Dermis microvascular lymphatic vessel endothelial cell (primary cell): Measurements from ENCODE around the gene INO80. TPM values are rescaled to one million over a fixed set of nuclear protein-coding genes. Genes with fewer than 3 reads are reported as not detected.
A peak's percentile ranks its signal among the peaks of the same experiment; 100 is the strongest.
"Not testable (repeated sequence)": the region's sequence is repeated elsewhere in the genome, so short reads cannot be mapped to it uniquely, and the experiment has no call there.

ENCODE experiments used
- DNase-seq, 2 donors: peaks; one replicate each; pipeline versions ENCODE4 v3.0.0 to v3.0.0-alpha.2; 2010; ENCODE audit warnings: low read depth in 2 of 2
- total RNA-seq: library from RNA; depleted of rRNA; stranded (reverse); fragments of >200 nt; gene quantifications from 2 replicates; pipeline ENCODE4 v1.2.1, GENCODE V29; 2014

INO80 gene
- total RNA-seq, 1 donor from 2014 or later: 16.8 TPM

GRCh38 chr15:40964006-40964405, 152.1 kb downstream of the INO80 start:
- no peak for DNase-seq

GRCh38 chr15:40963201-40963600, 152.9 kb downstream of the INO80 start:
- DNase-seq: no peak

DNA sequence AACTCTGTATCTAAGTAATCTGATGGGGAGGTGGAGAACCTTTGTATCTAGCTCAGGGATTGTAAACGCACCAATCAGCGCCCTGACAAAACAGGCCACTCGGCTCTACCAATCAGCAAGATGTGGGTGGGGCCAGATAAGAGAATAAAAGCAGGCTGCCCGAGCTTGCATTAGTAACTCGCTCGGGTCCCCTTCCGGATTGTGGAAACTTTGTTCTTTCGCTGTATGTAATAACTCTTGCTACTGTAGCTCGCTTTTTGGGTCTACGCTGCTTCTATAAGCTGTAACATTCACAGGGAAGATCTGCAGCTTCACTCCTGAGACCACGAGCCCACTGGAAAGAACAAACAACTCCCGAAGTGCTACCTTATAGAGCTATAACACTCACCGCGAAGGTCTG, 153.8 kb downstream of the INO80 start:
- not testable (repeated sequence) for DNase-seq

DNA sequence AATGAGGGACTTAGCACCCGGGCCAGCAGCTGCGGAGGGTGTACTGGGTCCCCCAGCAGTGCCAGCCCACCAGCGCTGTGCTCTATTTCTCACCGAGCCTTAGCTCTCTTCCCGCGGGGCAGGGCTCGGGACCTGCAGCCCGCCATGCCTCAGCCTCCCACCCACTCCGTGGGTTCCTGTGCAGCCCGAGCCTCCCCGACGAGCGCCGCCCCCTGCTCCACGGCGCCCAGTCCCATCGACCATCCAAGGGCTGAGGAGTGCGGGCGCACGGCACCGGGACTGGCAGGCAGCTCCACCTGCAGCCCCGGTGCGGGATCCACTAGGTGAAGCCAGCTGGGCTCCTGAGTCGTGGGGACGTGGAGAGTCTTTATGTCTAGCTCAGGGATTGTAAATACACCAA, 154.3 kb downstream of the INO80 start:
- DNase-seq: not testable (repeated sequence)

DNA sequence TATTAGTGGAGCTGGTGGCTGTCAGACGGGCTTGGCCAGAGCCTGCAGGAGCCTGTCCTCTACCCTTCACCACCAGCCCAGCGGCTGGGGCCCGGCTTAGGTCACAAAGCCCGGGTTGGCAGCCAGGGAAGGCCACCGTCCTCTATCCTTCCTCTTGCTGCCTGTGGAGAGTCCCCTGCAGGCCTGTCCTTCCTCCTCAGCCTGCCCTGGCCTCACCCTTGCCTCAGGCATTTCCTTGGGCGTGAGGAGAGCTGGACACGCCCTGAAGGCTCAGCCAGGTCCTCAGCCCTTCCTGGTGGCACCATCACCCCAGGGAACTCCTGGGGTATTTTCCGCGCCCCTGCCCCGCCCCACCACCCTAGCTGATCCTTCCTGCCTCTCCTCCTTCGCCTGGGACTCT, 155.2 kb downstream of the INO80 start:
- DNase-seq: no peak

DNA sequence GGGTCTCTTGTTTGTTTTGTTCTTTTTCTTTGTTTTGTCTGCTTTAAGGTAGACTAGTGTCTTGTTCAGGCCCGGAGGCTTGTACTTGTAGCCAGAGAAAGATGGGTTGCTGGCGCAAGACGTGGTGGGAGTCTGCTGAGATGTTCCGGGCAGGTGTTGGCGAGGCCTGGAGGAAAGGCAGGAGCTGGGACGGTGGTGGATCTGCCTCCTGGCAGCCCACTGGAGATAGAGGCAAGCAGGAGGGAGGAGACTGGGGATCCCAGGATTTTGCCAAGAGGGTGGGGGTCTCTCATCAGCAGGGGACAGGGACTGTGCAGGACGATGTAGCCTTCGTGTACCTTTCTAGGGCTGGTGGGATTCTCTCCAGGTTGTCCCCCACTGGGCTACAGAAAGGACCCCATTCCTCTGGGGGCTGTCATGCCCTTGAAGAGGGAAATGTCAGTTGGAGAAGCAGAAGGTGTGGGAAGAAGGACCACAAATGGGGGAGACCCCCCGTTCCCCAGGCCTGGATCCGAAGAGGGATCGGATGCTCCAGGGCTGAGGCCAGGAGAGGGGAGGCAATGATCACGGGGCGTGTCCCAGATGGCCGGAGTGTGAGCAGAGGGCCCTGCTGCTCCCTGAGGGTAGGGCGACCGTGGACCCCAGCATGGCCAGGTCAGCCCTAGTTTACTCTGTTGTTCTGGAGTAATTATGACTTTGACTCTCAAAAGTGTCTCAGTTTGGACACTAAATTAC, 155.8 kb downstream of the INO80 start:
- no peak for DNase-seq

- DNase-seq: no peak
Measured at GRCh38 chr15:40959331-40960141, 156.5 kb downstream of the INO80 start.

GRCh38 chr15:40958723-40959122, 157.4 kb downstream of the INO80 start:
- no peak for DNase-seq

DNA sequence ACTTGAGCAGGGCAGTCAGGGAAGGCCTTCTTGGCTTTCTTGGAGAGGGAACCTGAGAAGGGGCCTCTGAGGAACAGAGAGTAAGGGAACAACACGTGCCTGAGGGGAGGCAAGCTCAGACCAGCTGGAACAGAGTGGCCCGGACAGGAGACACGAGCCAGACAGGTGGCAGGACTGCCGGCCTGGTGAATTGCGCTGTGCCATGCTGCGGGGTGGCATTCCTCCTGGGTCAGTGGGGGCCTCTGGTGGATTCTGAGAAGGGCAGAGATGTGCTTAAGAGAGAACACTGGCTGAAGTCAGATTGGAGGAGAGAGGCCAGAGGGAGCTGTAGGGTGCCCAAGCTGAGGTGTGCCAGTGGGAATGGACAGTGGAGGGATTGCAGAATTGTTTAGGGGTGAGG, 157.9 kb downstream of the INO80 start:
- DNase-seq: no peak

DNA sequence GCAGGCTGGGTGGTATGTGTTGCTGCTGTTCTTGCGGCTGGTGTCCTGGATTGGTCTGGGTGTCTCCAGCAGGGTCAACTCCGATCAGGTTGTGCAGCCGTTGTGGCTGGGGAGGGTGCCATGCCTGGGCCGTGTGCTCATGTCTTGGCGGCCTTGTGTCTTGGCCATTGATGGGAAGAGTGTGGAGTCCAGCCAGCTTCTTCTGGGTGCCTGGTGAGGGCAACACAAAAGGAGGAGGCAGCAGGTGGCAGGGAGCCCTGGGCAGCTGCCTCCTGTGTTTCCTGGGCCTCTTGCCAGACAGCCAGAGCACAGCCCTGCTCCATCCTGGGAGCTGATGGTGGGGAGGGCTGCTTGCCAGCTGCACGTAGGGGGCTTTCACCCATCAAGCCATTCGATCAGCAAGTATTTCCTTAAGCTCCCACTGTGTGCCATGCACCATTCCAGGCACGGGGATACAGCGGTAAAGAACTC, 158.5 kb downstream of the INO80 start:
- DNase-seq: no peak

DNA sequence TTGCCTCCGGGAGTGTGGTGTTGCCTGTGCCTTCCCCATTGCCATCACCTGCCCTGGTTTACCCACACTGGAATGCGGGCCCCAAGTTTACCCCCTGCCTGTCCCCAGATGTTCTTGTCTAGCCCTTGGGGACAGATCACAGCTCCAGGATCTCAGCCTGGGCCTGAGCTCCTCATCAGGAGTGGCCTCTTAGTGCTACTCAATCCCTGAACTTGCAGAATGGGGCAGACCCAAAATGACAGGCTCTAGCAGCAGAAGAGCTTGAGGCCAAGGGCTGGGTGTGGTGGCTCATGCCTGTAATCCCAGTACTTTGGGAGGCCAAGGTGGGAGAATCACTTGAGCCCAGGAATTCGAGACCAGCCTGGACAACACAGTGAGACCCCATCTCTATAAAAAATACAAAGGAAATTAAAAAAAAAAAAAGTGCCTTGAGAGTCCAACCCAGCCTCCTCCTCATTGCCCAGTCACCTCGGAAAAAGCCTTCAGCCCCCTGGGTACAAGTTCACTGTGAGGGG, 159.0 kb downstream of the INO80 start:
- no peak for DNase-seq

GRCh38 chr15:40956541-40956982, 159.5 kb downstream of the INO80 start:
- no peak for DNase-seq

- no peak for DNase-seq
Measured at GRCh38 chr15:40955930-40956540, 160.0 kb downstream of the INO80 start.

- DNase-seq: no peak
Measured at GRCh38 chr15:40955141-40955903, 160.8 kb downstream of the INO80 start.

DNA sequence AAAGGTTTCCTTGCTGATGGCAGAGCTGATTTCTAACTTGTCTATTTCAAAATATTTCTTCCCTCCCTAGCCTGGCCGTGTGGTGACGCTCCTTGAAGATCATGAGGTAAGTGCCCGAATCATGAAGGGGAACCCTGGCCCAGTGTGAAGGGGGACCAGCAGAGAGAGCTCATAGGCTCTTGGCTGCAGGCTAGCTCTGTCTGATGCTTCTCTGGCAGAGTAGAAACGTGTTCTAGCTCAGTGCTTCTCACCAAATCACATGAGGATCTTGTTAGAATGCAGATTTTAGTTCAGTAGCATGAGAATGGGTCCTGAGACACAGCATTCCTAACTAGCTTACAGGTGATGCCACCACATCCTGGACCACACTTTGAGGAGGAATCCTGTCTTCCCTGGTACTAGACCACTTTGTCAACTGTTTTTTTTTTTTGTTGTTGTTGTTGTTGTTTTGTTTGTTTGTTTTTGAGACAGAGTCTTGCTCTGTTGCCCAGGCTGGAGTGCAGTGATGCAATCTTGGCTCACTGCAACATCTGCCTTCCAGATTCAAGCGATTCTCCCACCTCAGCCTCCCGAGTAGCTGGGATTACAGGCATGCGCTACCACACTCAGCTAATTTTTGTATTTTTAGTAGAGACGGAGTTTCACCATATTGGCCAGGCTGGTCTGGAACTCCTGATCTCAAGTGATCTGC, 161.8 kb downstream of the INO80 start:
- DNase-seq: not testable (repeated sequence)

- no peak for DNase-seq
Measured at GRCh38 chr15:40953713-40954074, 162.4 kb downstream of the INO80 start.

DNA sequence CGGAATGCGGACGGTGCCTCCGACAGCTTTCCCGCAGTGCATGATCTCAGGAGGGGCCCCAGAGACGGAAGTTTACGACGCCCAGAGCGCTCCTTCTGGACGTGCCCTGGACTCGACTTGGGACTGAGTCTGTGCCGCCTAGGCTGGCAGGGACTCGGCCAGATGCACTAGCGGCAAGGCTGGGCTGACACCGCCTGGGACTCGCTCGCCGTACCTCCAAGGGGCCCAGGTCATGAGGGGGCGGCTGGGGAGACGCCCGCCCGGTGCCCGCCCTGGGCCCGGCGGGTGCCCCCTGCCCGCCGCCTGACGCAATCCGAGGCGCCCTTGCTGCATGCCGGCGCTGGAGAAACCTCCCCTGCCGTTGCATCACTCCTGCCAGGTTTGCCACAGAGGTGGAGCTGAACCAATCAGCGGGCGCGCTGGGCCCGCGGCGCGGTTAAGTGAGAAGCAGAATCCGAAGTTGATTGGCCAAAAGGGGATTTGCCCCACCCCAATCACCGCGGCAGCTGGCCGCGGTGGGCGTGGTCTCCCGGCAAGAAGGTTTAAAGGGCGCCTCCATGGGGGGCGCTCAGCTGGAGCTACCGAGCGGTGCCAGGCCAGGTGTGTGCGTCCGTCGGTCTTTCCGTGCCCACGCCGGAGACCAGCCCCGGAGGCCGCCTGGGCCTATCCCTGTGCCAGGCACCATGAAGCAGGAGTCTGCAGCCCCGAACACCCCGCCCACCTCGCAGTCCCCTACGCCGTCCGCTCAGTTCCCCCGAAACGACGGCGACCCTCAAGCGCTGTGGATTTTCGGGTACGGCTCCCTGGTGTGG, 163.0 kb downstream of the INO80 start, which contains the start of gene CHAC1:
Gene CHAC1 (plus strand): TSS at position 571 of the 812 bp plus-strand sequence. CDS start 113 bp downstream, at position 684.
- DNase-seq: peak; percentile 87 to 98

DNA sequence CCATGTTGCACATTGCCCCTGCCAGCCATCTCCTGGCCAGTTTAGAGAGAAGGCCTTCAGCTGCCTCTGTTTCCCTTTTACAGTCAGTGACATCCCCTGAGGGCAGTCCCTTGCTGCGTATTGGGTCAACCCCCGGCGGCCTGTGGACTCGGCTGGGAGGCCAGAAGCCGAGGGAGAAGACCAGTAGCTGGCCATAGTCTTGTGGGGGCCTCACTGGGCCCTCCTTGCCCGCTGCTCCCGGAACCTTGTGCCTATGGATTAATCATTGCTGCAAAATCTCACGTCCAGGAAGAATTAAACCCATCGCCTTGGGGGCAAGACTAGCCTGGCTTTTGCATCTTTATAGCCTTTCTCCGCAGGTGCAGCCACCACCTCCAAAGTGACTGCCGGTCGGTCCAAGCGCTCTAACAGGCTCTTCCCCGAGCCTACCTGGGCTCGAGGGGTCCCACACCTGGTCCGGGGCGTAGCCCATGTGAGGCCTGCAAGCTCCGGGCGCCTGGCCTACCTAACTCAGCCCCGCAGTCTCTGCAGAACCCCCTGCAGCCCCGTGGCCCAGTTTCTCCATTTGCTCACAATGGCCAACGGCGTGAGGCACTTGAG, 163.7 kb downstream of the INO80 start:
- no peak for DNase-seq

GRCh38 chr15:40951764-40952163, 164.3 kb downstream of the INO80 start:
- no peak for DNase-seq
